DOHH2 (cell line): ENCODE measurements around the gene SPRR1B.

Source experiments
- H3F3A ChIP-seq: fragments of 200-600 bp; sonication (generic), shearing (Covaris generic); 2 replicates; pipeline ENCODE4 v1.6.0; 2016; ENCODE audit warnings: antibody characterized with exemption, mild to moderate bottlenecking; ENCODE audit not compliant: control insufficient read depth, insufficient read depth
- H3K27ac ChIP-seq: fragments of 200-600 bp; sonication (generic); 2 replicates; pipeline ENCODE4 v1.5.1; 2014; ENCODE audit warnings: low read depth, mild to moderate bottlenecking, low read length, moderate library complexity
- H3K27me3 ChIP-seq: fragments of 200-600 bp; sonication (generic); 2 replicates; pipeline ENCODE4 v1.6.1; 2014; ENCODE audit warnings: mild to moderate bottlenecking, low read length, mixed read lengths; ENCODE audit not compliant: control insufficient read depth
- H3K36me3 ChIP-seq: fragments of 200-600 bp; sonication (generic); 2 replicates; pipeline ENCODE4 v1.6.1; 2014; ENCODE audit warnings: mild to moderate bottlenecking, low read length, moderate library complexity, mixed read lengths; ENCODE audit not compliant: control insufficient read depth
- H3K4me1 ChIP-seq: fragments of 200-600 bp; sonication (generic); 2 replicates; pipeline ENCODE4 v1.6.1; 2014; ENCODE audit warnings: mild to moderate bottlenecking, low read length, mixed read lengths; ENCODE audit not compliant: control insufficient read depth
- H3K4me2 ChIP-seq: fragments of 200-600 bp; sonication (generic); 2 replicates; pipeline ENCODE4 v1.6.0; 2014; ENCODE audit warnings: mild to moderate bottlenecking, low read length, moderate library complexity
- H3K4me3 ChIP-seq: fragments of 200-600 bp; sonication (generic); 2 replicates; pipeline ENCODE4 v1.5.1; 2014; ENCODE audit warnings: mild to moderate bottlenecking, low read length, mixed read lengths
- H3K79me2 ChIP-seq: fragments of 200-600 bp; sonication (generic); 2 replicates; pipeline ENCODE4 v1.6.1; 2014; ENCODE audit warnings: mild to moderate bottlenecking, low read length, mixed read lengths; ENCODE audit not compliant: control insufficient read depth
- H3K9me2 ChIP-seq: fragments of 200-600 bp; sonication (generic); replicated peaks from 2 replicates; pipeline ENCODE4 v1.6.1; 2014; ENCODE audit warnings: mild to moderate bottlenecking, low read length, mixed read lengths; ENCODE audit not compliant: control insufficient read depth
- H3K9me3 ChIP-seq: fragments of 200-600 bp; sonication (generic); 2 replicates; pipeline ENCODE4 v1.6.1; 2014; ENCODE audit warnings: antibody characterized with exemption, low read length, mixed read lengths; ENCODE audit not compliant: control insufficient read depth, insufficient read depth
- H4K20me1 ChIP-seq: fragments of 200-600 bp; sonication (generic); 2 replicates; pipeline ENCODE4 v1.6.0; 2014; ENCODE audit warnings: low read depth, mild to moderate bottlenecking, antibody characterized with exemption, low read length, moderate library complexity; ENCODE audit not compliant: control insufficient read depth, insufficient read depth
- EZH2phosphoT487 ChIP-seq: fragments of 200-600 bp; sonication (generic); IDR thresholded peaks from 2 replicates; pipeline ENCODE4 v1.6.1; 2017; ENCODE audit warnings: borderline replicate concordance, mild to moderate bottlenecking, antibody characterized with exemption, low read length, moderate library complexity, mixed read lengths
- TF ChIP-seq, protein P1 (sequence below): fragments of 200-600 bp; sonication (generic); IDR thresholded peaks from one replicate; pipeline ENCODE4 v1.5.1; 2014; ENCODE audit warnings: antibody characterized with exemption, mild to moderate bottlenecking, low read depth, low read length; ENCODE audit not compliant: poor library complexity, severe bottlenecking

The SPRR1B gene

DNA sequence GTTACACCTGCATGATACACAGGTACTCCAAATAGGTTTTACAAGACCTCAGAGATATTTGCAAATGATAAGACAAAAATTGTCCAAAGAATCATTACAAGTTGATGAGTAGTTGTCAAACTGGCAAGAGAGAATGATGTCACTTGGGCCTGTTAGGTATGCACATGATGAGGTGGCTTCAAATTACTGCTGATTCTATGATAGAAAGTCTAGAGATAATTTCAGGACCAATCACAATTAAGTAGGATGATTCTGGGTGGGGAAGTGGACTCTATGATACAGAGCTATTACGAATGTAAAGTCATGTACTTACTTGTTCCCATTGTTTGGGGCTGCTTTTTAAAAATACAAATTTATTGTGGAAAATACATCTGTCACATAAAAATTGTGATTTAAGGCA lies 5.2 kb upstream of the SPRR1B start:
- Histone ChIP-seq H3K79me2 (no peaks in the 10 kb centered on the region), H3K4me3 (no peak overlapping the region), H3K4me1 (no peaks in the 10 kb centered on the region), H3K27ac (no peak overlapping the region), H3K4me2 (no peak overlapping the region), H3K9me3 (no peaks in the 10 kb centered on the region), H3K9me2 (no peaks in the 10 kb centered on the region), H3K27me3 (no peaks in the 10 kb centered on the region), H4K20me1 (no peaks in the 10 kb centered on the region), H3K36me3 (no peaks in the 10 kb centered on the region), H3F3A (no peaks in the 10 kb centered on the region)
- TF ChIP-seq, protein P1, sequence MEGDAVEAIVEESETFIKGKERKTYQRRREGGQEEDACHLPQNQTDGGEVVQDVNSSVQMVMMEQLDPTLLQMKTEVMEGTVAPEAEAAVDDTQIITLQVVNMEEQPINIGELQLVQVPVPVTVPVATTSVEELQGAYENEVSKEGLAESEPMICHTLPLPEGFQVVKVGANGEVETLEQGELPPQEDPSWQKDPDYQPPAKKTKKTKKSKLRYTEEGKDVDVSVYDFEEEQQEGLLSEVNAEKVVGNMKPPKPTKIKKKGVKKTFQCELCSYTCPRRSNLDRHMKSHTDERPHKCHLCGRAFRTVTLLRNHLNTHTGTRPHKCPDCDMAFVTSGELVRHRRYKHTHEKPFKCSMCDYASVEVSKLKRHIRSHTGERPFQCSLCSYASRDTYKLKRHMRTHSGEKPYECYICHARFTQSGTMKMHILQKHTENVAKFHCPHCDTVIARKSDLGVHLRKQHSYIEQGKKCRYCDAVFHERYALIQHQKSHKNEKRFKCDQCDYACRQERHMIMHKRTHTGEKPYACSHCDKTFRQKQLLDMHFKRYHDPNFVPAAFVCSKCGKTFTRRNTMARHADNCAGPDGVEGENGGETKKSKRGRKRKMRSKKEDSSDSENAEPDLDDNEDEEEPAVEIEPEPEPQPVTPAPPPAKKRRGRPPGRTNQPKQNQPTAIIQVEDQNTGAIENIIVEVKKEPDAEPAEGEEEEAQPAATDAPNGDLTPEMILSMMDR = no peak
- no peak for TF ChIP-seq EZH2phosphoT487

DNA sequence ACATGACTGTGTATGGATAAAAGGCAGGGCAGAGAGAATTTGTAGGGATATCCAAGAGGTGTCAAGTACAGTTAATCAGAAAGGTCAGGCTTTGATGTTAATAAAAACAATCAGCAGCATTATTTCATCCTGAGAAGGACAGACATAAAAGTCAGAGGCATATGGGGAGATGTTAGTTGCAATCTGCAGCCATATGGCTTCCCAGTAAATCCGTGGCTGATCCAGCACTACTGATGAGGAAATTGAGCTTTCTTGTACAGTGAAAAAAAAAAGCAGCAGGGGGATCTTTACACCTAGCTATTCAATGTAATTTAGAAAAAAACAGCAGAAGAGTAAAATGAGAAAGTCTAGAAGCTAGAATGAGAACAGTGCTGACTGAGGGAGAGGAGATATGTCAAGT lies 2.2 kb upstream of the SPRR1B start:
- TF ChIP-seq, protein P1 = no peak
- no peak for TF ChIP-seq EZH2phosphoT487
- no peaks in the 10 kb centered on the region for H4K20me1 ChIP-seq
- no peaks in the 10 kb centered on the region for H3K9me2 ChIP-seq
- H3K4me3 ChIP-seq = no peak overlapping the region
- no peak overlapping the region for H3K27ac ChIP-seq
- no peaks in the 10 kb centered on the region for H3K79me2 ChIP-seq
- no peak overlapping the region for H3K4me2 ChIP-seq
- H3K9me3 ChIP-seq = no peaks in the 10 kb centered on the region
- no peaks in the 10 kb centered on the region for H3K36me3 ChIP-seq
- H3F3A ChIP-seq = no peaks in the 10 kb centered on the region
- no peaks in the 10 kb centered on the region for H3K27me3 ChIP-seq
- H3K4me1 ChIP-seq = no peaks in the 10 kb centered on the region

DNA sequence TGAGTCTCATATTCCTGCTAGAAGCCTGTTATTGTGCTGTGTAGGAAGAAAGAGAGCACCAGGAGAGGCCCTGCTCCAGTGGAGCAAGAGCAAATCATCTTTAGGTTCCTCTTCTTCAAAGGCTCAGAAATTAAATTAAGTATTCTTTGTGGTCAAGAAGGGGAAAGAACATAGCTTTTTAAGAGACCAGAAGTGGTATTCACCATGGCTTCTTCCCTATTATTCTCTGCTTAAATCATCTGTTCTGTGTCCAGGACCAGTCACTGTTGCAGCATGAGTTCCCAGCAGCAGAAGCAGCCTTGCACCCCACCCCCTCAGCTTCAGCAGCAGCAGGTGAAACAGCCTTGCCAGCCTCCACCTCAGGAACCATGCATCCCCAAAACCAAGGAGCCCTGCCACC lies 1.1 kb downstream of the SPRR1B start:
- Histone ChIP-seq H3K36me3 (no peaks in the 10 kb centered on the region), H3K9me2 (no peaks in the 10 kb centered on the region), H3K27me3 (no peaks in the 10 kb centered on the region), H3K4me3 (no peak overlapping the region), H3K9me3 (no peaks in the 10 kb centered on the region), H3F3A (no peaks in the 10 kb centered on the region), H3K79me2 (no peaks in the 10 kb centered on the region), H3K4me2 (no peak overlapping the region), H4K20me1 (no peaks in the 10 kb centered on the region), H3K27ac (no peak overlapping the region), H3K4me1 (no peaks in the 10 kb centered on the region)
- TF ChIP-seq EZH2phosphoT487 = no peak

DNA sequence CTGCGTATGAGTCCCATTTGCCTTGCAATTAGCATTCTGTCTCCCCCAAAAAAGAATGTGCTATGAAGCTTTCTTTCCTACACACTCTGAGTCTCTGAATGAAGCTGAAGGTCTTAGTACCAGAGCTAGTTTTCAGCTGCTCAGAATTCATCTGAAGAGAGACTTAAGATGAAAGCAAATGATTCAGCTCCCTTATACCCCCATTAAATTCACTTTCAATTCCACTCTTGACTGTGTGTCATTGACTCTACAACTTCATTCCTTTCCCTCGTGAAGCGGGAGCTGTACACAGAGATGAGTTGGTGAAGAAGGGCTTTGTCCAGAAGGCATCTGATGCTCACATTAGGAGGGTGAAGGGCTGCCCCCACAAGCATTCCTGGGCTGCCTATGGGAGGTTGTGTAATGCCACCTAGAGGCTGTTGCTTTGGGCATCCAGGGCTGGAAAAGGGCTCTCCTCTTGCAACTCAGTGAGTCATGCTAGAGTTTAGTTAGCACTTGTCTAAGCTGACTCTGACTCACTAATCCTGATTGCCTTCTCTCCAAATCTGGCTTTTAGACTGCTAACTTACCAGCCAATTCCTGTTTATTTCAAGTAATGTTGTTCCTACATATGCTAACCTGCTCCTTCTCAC lies 1.8 kb downstream of the SPRR1B start:
- Histone ChIP-seq H3K9me2 (no peaks in the 10 kb centered on the region), H3K4me3 (no peak overlapping the region), H3K79me2 (no peaks in the 10 kb centered on the region), H3F3A (no peaks in the 10 kb centered on the region), H3K36me3 (no peaks in the 10 kb centered on the region), H3K27me3 (no peaks in the 10 kb centered on the region), H3K27ac (no peak overlapping the region), H3K4me2 (no peak overlapping the region), H4K20me1 (no peaks in the 10 kb centered on the region), H3K9me3 (no peaks in the 10 kb centered on the region), H3K4me1 (no peaks in the 10 kb centered on the region)
- TF ChIP-seq EZH2phosphoT487 = no peak
- TF ChIP-seq, protein P1 = peak; percentile 28
